Mononuclear cell (primary cell): ENCODE measurements around the gene CHI3L1. TPM values are rescaled to one million over a fixed set of nuclear protein-coding genes. Genes with fewer than 3 reads are reported as not detected.

ENCODE experiments used
- H3K27me3 ChIP-seq: 2 replicates; pipeline ENCODE4 v1.6.0; 2011; ENCODE audit warnings: low read length, control low read depth; ENCODE audit not compliant: insufficient read depth
- H3K4me1 ChIP-seq: 2 replicates; pipeline ENCODE4 v1.5.1; 2011; ENCODE audit warnings: mild to moderate bottlenecking, low read length, control low read depth; ENCODE audit not compliant: insufficient read depth
- H3K4me3 ChIP-seq: 2 replicates; pipeline ENCODE4 v1.5.1; 2011; ENCODE audit warnings: mild to moderate bottlenecking, low read length, moderate library complexity
- H3K9me3 ChIP-seq: 2 replicates; pipeline ENCODE4 v1.5.1; 2011; ENCODE audit warnings: low read depth, mild to moderate bottlenecking, control low read depth, low read length
- total RNA-seq: library from RNA; depleted of rRNA; stranded (reverse); fragments of >200 nt; gene quantifications from one replicate; pipeline ENCODE4 v1.2.3, GENCODE V29; 2012

CHI3L1 gene
- total RNA-seq, 1 donor, result 0.94 TPM

DNA sequence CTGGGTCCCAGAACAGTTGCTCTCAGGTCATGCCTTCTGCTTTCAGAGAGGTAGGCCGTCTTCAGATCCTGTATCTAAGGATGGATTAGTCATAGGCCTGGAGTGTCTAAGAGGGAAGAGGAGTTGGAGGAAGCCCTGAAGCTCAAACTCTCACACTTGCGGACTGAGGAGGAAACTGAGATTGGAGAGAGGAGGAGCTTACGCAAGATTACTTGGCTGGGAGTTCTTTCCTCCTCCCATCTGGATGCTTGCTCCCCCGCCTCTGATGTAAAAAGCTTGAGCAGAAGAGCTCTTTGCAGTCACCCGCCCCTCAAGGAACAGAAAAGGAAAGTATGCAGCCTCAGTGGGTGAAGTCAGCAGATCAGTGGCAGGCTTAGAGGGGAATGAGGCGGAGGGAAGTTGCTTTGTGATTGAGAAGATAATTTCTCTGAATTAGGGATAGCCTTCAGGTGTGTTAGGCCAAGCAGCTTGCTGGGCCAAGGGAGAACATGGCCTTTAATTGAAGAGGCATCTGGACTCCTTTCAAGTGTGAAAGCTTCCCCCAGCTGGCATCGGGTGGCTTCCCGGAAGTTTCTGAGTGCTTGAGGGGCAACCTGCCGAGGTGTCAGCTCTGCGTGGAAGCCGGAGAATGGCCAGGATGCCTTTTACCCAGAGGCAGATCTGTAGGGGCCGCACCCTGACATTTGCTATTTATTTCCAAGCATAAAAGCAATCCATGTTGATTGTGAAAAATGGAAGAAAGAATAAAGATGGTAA lies 52.4 kb downstream of the CHI3L1 start:
- H3K27me3 ChIP-seq, result peaks cover 13% of the 10 kb centered on the region
- no peaks in the 10 kb centered on the region for H3K9me3 ChIP-seq
- peaks cover 8% of the 10 kb centered on the region for H3K4me1 ChIP-seq
- no peak overlapping the region for H3K4me3 ChIP-seq

DNA sequence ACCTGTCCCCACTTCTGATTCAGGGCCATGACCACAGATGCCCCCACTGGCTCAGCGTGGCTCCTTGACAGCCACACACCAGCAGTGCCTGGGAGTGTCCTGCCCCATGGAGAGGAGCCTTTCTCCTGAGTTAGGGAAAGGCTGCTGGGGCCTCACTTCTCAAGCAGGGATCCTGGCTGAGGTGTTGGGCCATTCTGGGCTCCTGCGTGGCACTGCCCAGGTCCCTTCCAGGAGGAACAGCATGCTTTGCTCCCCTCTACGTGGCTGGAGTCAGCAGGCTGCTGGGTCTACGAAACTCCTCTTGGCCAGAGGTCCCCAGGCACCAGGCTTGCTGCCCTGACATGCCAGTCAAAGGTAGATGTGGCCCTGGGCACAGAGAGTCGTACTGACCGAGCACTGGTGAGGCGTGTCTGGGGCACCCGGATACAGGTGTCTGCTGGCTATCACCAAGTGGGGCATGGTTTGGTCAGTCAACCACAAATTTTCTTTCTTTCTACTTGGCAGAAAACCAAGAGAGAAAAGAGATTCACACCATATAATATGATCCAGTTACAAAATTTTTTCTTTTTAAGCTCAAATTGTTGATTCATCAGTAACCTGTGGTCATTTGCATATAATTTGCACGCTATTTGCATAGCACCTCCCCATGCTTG lies 54.8 kb downstream of the CHI3L1 start:
- Histone ChIP-seq H3K4me3 (no peak overlapping the region), H3K9me3 (no peaks in the 10 kb centered on the region), H3K4me1 (peaks cover 23% of the 10 kb centered on the region), H3K27me3 (peaks cover 28% of the 10 kb centered on the region)

DNA sequence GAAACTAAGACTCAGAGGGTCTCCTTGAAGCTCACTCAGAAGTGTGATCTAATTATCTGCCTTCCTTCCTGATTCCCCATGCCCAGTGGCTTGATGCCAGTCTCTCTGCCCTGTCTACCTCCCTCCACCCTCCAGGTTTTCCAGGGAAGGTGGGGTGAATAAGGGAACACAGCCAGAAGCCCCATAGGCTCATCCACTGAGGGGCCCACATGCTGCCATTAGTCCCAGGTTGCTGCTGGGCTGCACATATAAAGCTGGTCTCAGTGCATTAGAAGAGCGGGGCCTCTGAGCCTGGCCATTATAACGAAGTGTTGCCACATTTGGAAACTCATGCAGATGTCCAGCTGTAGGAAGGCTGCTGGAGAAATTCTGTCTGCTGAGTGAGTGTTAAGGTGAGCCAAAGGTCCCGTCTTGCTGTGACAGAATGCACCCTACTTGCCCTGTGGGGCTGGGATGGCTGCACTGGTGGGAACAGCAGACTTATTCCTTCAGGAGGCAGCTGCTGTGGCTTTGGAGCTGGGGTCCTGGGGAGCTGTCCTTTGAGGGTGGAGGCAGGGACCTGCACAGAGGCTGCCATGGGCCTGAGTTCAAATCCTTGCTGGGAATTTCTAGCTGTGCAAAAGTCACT lies 56.0 kb downstream of the CHI3L1 start:
- no peaks in the 10 kb centered on the region for H3K9me3 ChIP-seq
- H3K27me3 ChIP-seq, result peaks cover 27% of the 10 kb centered on the region
- no peak overlapping the region for H3K4me3 ChIP-seq
- peaks cover 22% of the 10 kb centered on the region for H3K4me1 ChIP-seq

DNA sequence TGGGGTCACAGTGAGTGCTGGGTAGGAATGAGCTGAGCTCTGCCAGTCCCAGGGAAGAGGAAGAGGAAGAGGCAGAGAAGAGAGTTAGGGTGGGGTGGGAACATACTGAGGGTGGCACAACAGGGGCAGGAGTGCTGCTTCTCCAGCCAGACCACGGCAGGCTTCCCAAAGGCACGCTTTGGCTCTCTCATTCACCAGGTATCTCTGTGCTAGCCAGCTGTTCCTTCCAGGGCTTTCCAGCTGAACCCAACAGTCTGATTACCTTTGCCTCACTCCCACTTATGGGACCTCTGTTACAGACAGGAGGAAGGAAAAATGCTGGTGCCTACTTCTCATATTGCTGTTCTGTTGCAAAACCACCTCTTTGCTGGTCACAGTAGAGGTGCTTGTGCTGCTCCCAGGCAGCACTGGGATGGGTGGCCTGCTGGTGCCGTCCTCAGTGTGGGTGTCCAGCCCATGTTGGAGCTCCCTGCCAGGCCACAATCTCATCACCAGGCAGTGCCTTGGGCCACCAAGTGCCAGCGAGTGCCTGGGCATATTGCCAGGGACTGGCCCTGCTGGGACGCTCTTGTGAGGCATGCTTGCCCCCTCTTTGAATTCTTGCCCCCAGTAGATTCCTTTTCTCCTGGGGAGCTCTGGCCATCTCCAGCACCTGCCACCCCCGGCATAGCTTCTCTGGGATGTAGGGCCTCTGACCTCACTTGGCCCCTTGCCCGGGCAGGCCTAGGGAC lies 56.8 kb downstream of the CHI3L1 start:
- peaks cover 22% of the 10 kb centered on the region for H3K4me1 ChIP-seq
- no peaks in the 10 kb centered on the region for H3K9me3 ChIP-seq
- H3K27me3 ChIP-seq, result peaks cover 33% of the 10 kb centered on the region
- H3K4me3 ChIP-seq, result no peak overlapping the region

Other genes with a start within 250 kb of the CHI3L1 start
- gene ADIPOR1, start 228.4 kb downstream of the CHI3L1 start, total RNA-seq, result 139 TPM
- gene CYB5R1, start 219.4 kb downstream of the CHI3L1 start, total RNA-seq, result 34.1 TPM
- gene TMEM183A, start 179.3 kb downstream of the CHI3L1 start, total RNA-seq, result 207 TPM
- gene PPFIA4, start 160.2 kb downstream of the CHI3L1 start, total RNA-seq, result 0.73 TPM
- not detected for gene MYOG, start 100.7 kb downstream of the CHI3L1 start, total RNA-seq
- not detected for gene ADORA1, start 59.0 kb downstream of the CHI3L1 start, total RNA-seq
- not detected for gene MYBPH, start 10.9 kb downstream of the CHI3L1 start, total RNA-seq
- 0.42 TPM for gene CHIT1, start 43.0 kb upstream of the CHI3L1 start, total RNA-seq
- gene BTG2, start 118.8 kb upstream of the CHI3L1 start, total RNA-seq, result 842 TPM
- not detected for gene FMOD, start 164.4 kb upstream of the CHI3L1 start, total RNA-seq